Astrocyte of the spinal cord (primary cell): ENCODE data around the gene ELL3.

Experiments
- DNase-seq: peaks from one replicate; pipeline ENCODE4 v3.0.0; 2011; ENCODE audit warnings: low read depth, low spot score
- H3K4me3 ChIP-seq: 2 replicates; pipeline ENCODE4 v1.5.1; 2011; ENCODE audit warnings: low read depth, mild to moderate bottlenecking, low read length, moderate library complexity
- in situ Hi-C: cut with HindIII; loops from 2 replicates; pipeline ENCODE4 v1.10.0; 2017; ENCODE audit warnings: low sequenced_read_pairs
- TF ChIP-seq, protein P1 (sequence below): IDR thresholded peaks from 2 replicates; pipeline ENCODE4 v1.5.1; 2012; ENCODE audit warnings: low read depth, mild to moderate bottlenecking, low read length, inconsistent platforms

Gene ELL3

DNA sequence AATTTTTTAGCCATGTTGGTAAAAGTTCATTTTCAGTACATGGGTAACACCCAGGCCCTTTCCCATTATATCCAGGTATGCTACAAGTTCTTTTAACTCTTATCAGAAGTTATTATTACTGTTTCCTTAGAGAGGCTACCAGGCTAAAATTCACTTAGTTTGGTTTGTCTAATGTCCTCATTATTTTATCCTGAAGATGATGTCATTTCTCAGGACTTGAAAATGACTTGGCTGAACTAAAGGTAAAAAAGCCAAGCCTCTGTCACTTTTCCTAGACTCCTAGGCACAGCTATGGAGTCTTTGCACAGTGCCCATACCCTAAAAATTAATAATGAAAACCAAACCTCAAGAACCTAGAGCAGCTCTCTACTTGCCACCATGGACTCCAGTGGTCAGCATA lies 4.1 kb downstream of the ELL3 start:
- DNase-seq, result no peak
- TF ChIP-seq, protein P1, sequence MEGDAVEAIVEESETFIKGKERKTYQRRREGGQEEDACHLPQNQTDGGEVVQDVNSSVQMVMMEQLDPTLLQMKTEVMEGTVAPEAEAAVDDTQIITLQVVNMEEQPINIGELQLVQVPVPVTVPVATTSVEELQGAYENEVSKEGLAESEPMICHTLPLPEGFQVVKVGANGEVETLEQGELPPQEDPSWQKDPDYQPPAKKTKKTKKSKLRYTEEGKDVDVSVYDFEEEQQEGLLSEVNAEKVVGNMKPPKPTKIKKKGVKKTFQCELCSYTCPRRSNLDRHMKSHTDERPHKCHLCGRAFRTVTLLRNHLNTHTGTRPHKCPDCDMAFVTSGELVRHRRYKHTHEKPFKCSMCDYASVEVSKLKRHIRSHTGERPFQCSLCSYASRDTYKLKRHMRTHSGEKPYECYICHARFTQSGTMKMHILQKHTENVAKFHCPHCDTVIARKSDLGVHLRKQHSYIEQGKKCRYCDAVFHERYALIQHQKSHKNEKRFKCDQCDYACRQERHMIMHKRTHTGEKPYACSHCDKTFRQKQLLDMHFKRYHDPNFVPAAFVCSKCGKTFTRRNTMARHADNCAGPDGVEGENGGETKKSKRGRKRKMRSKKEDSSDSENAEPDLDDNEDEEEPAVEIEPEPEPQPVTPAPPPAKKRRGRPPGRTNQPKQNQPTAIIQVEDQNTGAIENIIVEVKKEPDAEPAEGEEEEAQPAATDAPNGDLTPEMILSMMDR, result no peak
- in situ Hi-C loops, result no loop called here

DNA sequence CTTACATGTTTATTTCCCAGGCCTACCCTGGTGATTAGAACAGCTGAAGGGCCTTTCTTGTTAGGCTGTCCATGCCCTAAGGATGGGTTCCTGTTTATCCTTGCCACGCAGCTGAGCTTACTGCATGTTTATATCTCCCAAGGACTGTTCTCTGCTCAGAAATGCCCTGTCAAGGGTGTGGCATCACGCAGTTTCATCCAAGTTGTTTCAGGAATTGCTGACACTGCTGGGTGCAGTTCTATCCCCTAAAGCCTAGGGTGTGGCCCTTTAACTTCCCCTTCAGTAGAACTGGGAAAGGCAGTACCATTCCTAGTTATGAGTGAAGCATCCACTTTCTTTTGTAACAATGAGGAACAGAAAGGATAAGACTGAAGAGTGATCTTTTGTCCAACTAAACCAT lies 5.0 kb downstream of the ELL3 start:
- no peak overlapping the region for H3K4me3 ChIP-seq
- TF ChIP-seq, protein P1, result no peak
- DNase-seq, result no peak
- in situ Hi-C loops, result no loop called here

More for the DNA sequence above, 4.1 kb downstream of the ELL3 start:
- H3K4me3 ChIP-seq, result no peak overlapping the region

DNA sequence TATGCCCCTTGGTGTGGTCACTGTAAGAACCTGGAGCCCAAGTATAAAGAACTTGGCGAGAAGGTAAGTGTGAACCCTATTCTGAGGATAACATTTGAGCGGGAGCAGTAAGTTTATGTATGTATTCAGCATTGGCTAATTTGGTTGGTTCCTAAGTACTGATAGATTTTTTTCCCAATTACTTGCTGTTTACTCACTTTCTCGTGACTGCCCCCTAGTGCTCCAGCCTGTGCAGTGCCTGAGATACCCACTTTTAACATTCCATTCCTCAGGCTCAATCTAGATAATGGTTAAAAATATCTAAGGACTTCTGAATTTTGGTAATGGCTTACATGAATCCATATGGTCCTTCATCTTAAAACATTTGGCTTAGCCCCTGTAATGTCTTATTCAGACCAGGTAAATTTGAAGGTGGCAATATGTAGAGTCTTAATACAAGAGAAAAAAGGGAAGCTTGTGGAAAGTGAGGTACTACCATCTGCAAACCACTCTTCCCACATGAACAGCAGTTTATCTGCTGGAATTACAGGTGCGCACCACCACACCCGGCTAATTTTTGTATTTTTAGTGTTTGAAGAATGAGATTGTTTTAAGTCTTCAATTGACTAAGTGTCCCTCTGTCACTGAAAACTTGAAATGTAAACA lies 7.1 kb downstream of the ELL3 start:
- peak; percentile 58 for DNase-seq
- TF ChIP-seq, protein P1, result peak; percentile 95
- in situ Hi-C loops, result no loop called here
- H3K4me3 ChIP-seq, result no peak overlapping the region

DNA sequence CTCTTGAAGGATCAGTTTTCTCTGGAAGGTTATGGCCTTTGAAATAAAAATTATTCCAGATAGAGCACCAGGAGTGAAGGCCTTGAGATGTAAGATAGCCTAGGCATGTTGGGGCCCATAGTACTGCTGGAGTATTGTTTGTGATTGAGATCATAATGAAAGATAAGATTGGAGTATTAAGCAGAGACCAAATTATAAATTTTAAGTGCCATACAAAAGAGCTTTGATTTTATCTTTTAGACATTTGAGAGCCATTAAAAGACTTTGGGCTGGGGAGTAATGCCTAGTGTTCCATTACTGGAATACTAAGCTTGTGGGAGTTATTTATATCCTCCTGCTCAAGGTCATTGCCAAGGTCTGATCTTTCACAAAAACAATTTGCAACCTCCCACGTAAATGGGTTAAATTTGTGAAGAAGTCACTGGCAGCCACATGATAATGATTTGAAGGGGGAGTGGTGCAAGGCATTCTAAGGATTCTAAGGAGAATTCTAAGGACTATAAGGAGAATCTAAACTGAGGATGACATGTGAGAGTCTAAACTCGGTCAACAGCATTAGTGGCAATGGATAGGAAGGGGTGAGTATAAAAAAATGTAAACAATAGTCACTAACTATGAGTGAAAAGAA lies 12.8 kb downstream of the ELL3 start:
- H3K4me3 ChIP-seq, result no peak overlapping the region
- in situ Hi-C loops, result no loop called here
- TF ChIP-seq, protein P1, result no peak
- no peak for DNase-seq

DNA sequence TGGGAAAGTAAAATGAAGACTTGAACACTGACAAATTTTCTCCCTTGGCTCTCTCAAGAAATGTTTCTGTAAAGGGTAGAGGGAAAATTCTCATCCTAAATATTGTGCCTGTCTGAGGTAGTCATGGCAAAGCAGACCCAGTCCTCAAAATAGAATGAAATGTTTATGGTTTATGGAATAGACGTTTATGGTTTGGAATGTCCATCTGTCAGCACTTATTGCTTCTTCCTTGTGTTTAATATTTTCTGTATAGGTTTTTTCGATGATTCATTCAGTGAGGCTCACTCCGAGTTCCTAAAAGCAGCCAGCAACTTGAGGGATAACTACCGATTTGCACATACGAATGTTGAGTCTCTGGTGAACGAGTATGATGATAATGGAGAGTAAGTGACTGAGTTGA lies 13.9 kb downstream of the ELL3 start:
- peak; percentile 16 for DNase-seq
- TF ChIP-seq, protein P1, result no peak
- in situ Hi-C loops, result no loop called here

DNA sequence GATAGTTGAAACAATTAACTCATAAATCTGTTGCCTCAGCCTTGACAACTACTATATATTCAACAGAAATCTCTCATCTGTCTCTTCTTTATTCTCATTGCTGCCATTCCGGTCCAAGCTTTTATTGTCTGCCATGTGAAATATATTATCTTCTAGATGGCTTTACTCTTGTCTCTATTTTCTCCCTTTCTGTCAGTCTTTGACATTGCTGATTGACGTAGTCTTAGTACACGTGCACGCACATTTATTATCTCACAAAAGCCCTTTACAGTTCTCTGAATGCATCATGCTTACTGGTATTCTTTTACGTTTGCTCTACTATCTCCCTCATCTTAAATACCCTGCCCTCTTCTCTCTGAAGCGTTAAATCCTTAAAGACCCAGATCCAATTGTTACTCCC lies 24.9 kb downstream of the ELL3 start:
- in situ Hi-C loops, result no loop called here
- TF ChIP-seq, protein P1, result no peak
- no peak overlapping the region for H3K4me3 ChIP-seq
- DNase-seq, result no peak

More for the DNA sequence above, 13.9 kb downstream of the ELL3 start:
- H3K4me3 ChIP-seq, result no peak overlapping the region
